CD4-positive, alpha-beta T cell treated with Interleukin-1 beta for 1 hour (primary cell): ENCODE data around the gene TMEM30B.

ENCODE experiments used
- DNase-seq, 2 donors: peaks; one replicate each; pipeline ENCODE4 v3.0.0-alpha.2; 2020 to 2022

TMEM30B gene

DNA sequence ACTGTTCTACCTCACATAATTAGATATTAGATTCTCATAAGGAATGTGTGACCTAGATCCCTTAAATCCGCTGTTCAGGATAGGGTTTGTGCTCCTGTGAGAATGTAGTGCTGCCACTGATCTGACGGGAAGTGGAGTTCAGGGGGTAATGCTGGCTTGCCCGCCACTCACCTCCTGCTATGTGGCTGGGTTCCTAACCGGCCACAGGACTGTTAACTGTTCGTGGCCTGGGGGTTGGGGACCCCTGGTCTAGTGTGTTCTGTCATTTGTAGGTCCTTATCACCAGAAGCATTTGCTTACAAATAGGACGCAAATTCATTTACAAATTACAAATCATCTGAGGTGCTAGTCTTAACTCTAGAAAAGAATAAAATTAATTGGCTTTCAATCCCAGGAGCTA lies 16.4 kb upstream of the TMEM30B start:
- DNase-seq = no peak

DNA sequence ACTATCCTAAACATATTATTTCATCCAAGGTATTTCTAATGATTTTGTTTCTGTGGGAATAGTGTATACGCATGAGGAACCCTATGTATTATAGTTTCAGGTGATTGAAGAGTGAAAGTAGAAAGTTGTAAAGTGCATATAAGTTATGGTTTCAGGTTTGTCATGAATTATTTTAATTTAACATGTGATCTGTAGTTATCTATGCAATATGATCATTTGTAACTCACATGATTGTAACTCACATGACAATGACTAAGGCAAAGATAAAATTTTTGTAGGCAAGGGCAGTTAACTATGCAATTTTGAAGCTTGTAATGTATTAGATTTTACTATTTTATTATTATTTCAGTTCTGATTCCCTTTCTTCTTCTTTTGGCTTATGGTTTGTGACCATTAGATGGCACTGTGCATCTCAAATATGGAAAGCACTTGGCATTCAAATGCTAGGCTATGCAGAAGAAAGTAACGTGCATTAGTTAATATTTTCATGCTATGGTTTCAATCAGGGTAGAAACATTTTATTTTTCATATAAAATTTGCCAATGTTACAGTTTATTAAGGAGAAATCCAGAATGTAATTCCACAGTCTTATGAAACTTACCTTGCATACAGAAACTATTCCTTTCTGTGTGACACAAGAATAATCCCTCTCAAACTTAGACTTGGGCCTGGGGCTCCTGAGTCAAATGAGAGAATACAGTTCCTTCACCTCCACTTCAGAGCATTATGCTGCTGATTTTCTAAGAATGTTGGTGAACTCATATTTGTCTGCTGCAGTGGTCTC lies 15.8 kb upstream of the TMEM30B start:
- peak in 1 of 2 donors; percentile 74 for DNase-seq

DNA sequence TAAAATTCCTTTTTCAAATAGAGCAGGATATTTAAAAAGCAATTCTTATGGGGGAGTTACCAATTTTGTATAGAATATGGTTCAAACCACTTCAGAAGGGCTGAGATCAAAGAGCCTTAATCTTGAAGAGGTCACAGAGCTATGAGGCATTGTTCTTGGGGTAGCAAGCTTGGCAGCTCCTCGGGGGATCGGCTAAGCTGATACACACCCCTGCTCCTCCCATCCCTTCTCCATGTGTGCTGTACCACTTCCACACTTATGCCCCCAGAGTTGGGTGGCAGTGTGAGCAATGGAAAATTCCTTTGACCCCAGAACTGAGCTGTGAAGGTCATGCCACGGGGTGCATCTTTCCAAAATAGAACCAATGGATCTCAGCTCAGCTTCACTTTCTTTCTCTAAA lies 15.0 kb upstream of the TMEM30B start:
- DNase-seq = no peak

DNA sequence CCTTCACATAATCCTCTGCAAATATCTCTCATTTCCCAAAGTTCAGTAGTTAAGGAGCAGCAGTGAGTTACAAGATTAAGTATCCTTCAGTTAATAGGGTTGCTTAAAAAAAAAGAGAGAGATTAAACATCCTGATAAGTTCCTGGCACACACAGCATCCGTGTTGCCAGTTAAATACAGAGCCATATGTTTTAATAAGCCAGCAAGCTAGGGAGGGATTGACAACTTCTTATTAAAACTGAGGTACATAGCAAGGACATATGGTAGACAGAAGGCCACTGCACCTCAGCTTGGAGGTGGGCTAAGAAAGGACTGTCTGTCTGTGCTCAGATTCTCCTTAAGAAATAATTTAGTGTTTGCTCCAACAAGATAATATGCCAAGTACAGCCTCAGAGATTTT lies 9.6 kb upstream of the TMEM30B start:
- DNase-seq = no peak

DNA sequence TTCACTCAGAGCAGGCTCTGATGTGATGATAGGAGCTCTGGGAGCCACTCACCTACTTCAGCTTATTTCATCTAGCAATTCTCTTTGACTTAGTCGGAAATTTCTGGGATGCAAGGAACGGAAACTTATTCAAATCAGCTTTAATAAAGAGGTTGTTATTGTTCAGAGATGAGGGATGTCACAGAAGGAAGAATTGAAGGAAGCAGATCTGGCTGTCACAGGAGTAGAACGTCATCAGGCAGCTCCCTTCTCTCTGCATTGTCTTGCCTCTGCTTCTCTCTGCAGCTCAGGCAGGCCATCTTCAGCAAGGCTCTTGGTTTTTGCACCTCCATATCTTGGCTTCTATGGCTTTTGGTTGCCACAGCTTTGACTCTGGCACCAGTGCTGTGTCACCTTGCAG lies 7.6 kb upstream of the TMEM30B start:
- no peak for DNase-seq

DNA sequence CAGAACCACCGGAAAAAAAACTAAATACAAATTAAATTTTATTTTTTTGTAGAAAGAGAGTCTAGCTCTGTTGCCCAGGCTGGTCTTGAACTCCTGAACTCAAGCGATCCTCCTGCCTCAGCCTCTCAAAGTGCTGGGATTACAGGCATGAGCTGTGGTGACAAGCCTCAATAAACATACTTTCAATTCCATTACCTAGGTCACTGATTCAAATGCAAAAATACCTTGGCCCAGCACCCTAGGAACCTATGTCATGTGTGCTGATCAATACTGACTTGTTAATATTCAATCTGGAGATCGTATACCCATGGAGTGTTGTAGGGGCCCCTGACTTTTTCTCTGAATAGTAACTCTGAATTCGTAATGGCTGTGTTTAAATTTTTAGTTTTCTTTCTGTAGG lies 7.1 kb upstream of the TMEM30B start:
- DNase-seq = no peak

DNA sequence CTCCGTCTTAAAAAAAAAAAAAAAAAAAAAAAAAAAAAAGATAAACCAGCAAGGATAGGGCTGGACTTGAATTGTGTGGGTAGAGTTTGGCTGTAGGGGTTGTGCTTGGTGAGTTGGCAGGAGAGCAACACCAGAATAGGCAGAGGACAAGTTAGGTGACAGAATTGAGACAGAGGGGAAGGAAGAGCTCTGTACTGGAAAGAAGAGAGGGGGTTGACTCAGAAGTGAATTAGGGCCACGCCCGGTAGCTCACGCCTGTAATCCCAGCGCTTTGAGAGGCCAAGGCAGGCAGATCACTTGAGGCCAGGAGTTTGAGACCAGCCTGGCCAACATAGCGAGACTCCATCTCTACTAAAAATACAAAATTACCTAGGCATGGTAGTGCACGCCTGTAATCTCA lies 6.1 kb upstream of the TMEM30B start:
- DNase-seq = no peak

DNA sequence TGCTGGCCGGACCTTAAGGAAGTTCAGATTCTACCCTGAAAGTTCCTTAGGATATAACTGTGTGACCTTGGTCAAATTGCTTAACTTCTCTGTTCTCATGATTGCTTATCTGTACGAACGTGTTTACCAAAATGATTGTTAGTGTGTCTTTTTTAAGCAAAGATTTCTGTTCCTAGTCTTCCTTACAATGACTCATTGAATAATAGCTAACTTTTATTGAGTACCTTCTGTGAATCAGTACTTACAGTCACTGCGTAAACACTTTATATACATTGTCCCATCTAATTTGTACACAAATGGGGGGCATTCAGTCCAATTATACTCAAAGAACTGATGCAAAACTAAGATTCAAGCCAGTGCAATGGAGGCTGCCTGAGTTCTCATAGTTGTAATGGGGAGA lies 4.2 kb upstream of the TMEM30B start:
- DNase-seq = no peak

DNA sequence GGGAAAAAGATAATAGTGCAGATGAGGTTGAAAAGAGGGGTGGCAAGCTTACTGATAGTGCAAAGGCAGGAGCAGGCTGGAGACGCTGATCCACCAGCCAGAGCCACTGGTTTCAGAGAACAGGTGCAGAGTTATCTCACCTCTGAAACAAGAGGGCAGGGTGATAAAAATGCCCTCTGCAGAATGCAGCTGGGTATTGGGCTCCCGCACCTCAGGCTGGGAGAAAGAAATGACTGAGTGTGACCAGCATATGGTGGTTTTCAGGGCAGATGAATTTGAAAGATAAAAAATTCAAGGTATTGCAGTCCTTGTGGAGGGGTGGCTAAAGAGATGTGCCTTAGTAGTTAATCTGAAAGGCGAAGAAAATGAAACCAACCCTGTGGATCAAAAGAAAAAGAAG lies 2.9 kb upstream of the TMEM30B start:
- no peak for DNase-seq

DNA sequence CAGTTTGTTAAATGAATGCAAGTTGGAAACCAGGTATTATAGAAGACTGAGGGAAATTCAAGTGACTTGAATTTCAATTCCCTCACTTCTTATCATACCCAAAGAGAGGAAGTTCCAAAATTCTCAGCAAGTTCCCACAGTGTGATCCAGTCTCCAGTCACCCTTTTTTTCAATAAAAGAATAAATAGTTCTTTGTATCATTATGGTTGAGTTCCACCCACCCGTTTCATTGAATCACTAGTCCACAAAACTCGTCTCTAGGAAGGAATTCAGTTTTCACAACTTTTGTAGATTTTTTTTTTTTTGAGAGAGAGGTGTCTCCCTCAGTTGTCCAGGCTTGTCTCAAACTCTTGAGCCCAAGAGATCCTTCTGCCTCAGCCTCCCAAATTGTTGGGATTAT lies 1.6 kb upstream of the TMEM30B start:
- no peak for DNase-seq

DNA sequence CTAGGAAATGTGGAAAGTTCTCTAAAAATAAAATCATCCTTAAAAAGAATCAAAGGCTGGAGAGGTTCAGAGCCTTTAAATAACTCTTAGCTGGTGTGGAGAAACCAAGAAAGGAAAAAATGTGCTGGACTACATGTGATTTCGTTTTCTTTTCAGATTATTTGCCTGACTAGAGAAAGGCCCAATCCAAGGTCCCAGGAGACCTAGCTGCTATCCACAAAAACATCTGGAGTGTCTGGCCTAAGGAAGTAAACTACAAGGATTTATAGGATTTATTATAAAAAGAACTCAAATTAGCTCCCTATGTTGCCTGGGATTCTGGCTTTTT lies 774 bp upstream of the TMEM30B start:
- no peak for DNase-seq

DNA sequence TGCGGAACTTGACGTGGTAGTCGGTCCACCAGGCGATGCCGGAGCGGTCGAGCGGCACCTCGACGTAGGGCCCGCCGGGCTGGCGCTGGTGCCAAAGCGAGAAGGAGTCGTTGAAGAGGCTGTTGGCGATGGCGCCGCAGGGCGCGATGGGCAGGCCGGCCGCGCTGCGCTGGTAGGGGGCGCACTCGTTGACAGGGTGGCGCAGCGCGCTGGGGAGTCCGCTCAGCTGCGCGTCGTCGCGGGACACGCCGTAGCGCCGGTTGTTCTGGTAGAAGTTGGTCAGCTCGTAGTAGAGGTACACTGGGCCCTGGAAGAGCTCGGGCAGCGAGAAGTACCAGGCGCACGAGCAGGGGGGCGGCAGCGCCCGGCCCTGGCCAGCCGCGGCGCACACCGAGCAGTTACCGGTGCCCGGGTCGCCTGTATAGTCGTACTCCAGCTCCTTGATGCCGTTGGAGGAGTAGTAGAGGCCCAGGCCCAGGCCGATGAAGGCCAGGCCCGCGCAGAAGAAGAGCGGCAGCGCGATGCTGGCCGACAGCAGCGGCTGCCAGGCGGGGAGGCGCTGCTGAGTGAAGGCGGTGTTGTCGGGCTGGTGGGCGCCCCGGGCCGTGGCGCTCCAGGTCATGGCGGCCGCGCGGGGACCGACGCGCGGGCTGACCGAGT lies 482 bp downstream of the TMEM30B start:
- peak; percentile 72 to 79 for DNase-seq

DNA sequence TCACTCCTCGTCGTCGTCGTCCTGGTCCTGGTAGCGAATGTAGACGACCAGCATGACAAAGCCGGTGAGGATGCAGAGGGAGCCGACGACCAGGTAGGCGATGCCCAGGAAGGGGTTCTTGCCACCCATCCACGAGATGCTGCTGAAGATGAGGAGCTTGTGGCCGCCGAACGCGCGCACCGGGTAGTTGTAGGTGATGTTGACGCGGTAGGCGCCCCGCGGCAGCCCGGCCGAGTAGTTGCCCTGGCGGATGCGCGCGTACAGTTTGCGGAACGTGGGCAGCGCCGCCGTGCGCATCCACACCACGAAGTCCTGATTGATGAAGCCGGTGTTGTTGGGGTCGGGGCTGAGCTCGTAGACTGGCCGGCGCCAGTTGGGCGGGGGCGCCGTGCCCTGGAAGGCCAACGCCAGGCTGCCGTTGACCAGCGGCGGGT lies 1.0 kb downstream of the TMEM30B start:
- peak; percentile 33 to 43 for DNase-seq

DNA sequence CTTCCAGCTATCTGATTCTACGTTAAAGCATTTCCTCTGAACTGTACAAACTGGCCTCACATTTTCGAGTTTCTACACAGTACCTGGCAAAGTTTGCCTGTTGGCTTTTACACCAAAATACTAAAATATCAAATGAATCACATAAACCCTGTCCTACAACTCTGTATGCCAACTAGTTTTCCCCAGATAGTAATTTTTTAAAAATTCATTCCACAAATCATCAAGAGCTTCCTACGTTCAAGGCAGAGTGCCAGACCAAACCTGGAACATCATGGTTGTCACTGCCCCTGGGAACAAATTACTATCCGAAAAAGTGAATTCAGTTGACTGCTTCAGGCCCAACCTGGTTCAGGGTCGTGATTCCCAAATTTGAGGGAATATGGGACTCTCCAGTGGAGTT lies 2.1 kb downstream of the TMEM30B start:
- no peak for DNase-seq

DNA sequence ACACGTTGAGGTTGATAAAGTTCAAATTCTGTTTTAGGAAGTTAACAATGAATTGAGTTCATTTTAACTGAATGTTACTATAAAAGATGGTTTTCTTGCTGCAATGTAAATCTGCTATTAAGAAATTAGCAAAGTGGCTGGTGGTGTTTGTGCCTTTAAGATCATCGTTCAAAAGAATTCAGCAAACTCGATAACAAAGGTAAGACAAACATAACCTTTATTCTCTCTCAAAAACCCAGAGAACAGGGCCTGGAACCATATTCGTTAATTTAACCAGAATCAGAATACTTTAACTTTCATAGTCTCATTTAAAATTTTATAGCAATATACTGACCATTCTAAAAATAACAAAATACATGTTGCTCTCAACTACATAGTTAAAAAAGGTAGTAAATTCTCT lies 3.4 kb downstream of the TMEM30B start:
- no peak for DNase-seq

DNA sequence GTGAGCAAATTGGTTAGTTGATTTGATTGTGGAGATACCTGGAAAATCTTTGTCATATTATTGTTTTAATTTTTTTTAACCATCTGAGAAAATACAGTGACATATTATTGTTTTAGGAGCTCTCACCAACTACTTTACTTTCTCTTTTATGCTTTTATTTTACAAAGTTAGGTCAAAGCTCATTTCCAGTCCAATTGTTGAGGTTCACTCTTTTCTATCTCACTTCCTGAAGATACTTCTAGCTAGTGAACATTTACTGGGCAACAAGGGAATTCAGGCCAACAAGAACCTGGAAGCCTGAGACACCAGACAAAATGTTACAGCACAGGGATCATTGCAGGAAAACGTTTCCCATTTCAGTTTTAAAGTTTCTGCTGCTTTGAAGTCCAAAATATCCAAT lies 3.9 kb downstream of the TMEM30B start:
- no peak for DNase-seq

DNA sequence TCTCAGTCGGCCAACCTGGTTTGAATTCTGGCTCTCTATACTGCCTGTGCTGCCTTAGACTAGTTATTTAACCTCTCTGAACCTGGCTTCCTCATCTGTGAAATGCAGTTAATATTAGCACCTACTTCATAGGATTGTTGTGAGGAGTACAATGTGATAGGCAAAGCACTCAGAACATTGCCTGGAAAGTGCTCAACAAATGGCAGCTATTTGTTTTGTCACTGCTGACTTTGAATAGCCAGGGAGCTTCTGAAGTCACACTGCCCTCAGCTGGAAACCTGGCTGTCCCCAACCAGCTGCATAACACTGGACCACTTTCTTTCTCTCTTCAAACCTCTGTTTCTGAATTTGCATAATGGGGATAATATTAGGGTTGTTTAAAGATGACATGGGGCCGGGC lies 9.6 kb downstream of the TMEM30B start:
- DNase-seq = no peak

DNA sequence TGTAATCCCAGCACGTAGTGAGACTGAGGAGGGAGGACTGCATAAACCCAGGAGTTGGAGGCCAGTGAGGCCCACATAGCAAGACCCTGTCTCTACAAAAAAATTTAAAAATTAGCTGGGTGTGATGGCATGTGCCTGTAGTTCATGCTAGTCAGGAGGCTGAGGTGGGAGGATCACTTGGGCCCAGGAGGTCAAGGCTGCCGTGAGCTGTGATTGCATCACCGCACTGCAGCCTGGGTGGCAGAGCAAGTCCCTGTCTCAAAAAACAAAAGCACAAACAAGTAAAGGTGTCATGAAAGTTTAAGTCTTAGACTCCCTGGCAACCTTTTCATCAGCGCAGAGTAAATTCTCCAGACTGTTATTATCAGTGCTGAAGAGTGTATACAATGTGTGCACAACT lies 10.4 kb downstream of the TMEM30B start:
- no peak for DNase-seq

DNA sequence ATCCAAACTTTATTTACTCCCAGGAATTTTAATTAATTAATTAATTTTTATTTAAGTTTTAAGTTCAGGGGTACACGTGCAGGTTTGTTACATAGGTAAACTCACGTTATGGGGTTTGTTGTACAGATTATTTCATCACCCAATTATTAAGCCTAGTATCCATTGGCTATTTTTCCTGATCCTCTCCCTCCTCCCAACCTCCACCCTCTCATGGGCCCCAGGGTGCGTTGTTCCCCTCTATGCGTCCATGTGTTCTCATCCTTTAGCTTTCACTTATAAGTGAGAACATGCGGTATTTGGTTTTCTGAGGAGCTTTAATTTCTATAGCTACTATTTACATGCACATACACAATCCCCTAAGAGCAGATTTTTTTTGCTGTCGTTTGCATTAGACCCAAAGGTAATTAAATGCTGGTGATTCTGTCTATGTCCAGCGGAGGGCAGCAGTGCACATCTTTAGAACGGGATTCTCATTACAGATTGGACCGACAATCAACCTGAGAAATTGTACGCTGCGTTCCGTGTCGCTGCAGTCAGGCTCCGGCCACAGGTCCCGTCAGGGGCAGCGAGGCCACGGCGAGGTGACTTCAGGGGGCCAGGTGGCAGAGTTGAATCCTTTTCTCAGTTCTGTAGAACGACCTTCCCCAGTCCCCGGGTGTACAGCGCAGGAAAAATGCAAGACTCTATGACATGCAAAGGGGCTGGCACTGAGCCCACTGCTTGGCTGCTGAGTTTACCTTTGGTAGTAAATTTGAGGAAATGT lies 11.6 kb downstream of the TMEM30B start:
- peak; percentile 71 to 83 for DNase-seq

DNA sequence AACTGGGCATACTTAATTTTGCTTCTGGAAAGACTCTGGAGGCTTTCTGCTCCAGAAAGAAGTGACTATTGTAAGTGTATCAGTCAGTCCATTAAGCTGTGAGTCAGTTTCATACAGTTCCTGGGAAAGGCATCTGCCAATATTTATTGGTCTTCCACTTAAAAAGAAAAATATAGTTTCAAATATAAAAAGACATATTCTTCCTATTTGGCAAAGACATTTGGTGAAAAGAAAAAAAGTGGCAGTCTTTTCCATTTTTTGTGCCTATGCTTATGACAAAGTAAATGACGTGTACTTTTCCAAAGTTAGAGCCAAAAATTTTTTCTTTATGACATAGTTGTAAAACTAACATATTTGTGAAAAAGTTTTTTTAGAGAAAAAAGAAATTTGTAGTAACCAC lies 12.3 kb downstream of the TMEM30B start:
- no peak for DNase-seq

DNA sequence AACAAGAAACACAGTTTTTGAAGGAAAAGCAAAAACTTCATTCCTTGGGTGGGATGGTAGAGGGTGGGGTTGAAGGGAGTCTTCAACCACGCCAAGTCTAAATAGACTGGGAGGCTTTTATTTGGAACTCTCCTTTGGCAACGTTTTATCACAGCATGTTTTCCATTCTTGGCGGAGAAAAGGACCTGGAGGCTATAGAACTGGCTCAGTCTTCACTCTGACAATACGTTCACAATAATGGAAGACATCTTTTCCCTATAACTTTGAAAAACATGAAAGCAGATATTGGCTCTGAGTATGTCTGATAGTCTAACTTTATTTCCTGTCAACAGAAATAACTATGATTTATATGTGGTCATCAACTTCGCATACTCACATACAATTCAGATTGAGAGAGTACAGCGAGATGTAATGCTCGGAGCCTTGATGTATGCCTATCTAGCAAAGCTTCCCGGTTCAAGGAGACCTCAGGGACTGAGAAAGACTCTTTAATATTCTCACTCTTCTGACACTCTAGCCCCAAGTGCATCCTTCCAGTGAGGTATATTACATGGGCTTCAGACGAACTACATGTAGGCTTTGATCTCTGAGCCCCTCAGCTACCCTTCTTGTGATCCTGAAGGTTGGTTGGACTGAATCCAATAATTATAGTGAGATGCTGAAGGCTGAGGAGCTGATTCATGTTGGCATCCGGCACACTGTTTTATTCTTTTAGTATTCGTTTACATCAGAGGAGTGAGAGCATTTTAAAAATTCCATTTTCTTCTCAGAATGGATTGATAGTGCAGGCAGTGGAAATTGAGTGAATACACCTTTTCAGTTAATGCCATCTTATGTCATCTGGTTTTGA lies 14.0 kb downstream of the TMEM30B start:
- DNase-seq = no peak

DNA sequence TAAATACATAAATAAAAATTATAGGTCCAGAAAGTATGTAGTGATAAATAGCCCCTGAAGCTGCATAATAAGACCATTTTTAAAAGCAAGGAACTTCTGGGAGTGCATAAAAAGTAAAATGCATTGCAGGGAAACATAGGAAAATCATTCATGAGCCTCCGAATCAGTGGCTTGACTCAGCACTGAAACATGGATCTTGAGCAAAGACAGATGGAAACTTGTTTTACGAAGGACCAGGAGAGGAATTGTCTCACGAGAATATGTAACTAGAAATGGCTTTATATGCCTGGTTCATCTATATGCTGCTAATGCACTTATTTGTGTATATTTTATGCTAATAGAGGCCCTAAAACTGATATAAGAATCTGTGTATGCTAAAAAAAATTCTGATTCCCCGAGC lies 14.7 kb downstream of the TMEM30B start:
- no peak for DNase-seq

DNA sequence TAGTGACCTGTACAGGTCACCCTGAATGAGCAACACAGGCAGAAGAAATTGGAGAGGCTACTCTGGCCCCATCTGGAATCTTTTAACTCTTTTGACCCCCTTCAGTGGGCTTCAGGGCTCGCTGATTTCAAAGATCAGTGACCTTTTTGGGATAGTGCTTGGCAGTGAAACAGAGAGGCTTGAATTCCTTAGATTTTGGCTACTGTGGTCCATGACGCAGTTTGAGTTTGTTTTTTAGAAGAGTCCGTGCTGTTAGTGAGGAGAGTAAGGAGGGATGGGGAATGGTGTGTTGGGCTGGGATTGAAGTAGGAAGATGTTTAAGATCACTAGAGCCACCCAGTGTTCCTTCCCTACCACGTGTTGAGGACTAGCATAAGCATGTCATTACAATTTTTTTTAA lies 16.5 kb downstream of the TMEM30B start:
- DNase-seq = no peak
